Measurements from ENCODE around the gene TBCK.

DNA sequence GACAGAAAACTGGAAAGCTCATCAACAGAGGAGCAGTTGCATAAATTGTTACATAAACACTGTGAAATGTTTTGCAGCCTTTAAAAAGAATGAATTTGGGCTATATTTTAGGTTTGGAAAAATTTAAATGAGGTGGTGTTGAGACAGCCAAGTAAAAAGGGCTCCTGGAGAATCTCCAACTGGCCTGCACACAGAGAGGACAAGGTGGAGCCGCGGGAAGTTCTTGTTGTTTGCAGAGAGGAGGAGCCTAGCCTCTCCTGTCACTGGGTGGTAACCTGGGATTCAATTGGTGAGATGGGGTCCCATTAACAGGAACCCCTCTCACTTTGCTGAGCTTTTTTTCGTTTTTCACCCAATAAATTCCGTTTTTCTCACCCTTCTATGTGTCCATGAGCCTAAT, 39.2 kb upstream of the TBCK start:
- TF ChIP-seq CTCF (conservative IDR thresholded peaks at IDR 0.05) = no peak
- TF ChIP-seq ZFX (IDR thresholded peaks at IDR 0.05) = no peak
